IMR-90 (cell line): Measurements from ENCODE around the gene SMARCA2. TPM values are rescaled to one million over a fixed set of nuclear protein-coding genes. Genes with fewer than 3 reads are reported as not detected.

ENCODE experiments used
- ATAC-seq: fragments of 200-7000 bp; cut with Tn5 transposase; 2 replicates; pipeline ENCODE4 v1.9.1; 2020; ENCODE audit warnings: low read depth, mild to moderate bottlenecking, moderate library complexity
- BruUV-seq: library from RNA; stranded (reverse); fragments of 400-500 nt; replicated peaks from 2 replicates; lab custom pipeline; 2021; lab: Mats Ljungman, UMichigan
- CTCF ChIA-PET: fragments of 300-600 bp; formaldehyde crosslinking; extraction: SDS; loops from one replicate; lab custom pipeline; 2021; ENCODE audit warnings: antibody characterized with exemption; lab: Yijun Ruan, JAX
- POLR2A ChIA-PET: fragments of 300-600 bp; sonication (Branson Sonifier 250); formaldehyde crosslinking; loops from one replicate; lab custom pipeline; 2022; ENCODE audit warnings: antibody characterized with exemption; ENCODE audit not compliant: unreplicated experiment; lab: Charles Lee
- DNase-seq: peaks from one replicate; pipeline ENCODE4 v3.0.0; 2013
- H2AFZ ChIP-seq: replicated peaks from 2 replicates; pipeline ENCODE3; 2013; ENCODE audit warnings: low read length, mild to moderate bottlenecking; ENCODE audit not compliant: poor library complexity
- H2AK5ac ChIP-seq: 2 replicates; pipeline ENCODE4 v1.6.1; 2013; ENCODE audit warnings: low read depth, low read length, inconsistent platforms
- H2AK9ac ChIP-seq: replicated peaks from 2 replicates; pipeline ENCODE3; 2013; ENCODE audit warnings: mild to moderate bottlenecking, low read depth, low read length, moderate library complexity; ENCODE audit not compliant: poor library complexity
- H2BK120ac ChIP-seq: 2 replicates; pipeline ENCODE4 v1.6.1; 2013; ENCODE audit warnings: low read depth, low read length, inconsistent platforms
- H2BK15ac ChIP-seq: 3 replicates; pipeline ENCODE4 v1.6.1; 2013; ENCODE audit warnings: low read depth, low read length, inconsistent platforms
- H2BK20ac ChIP-seq: 2 replicates; pipeline ENCODE4 v1.6.1; 2013; ENCODE audit warnings: low read depth, mild to moderate bottlenecking, inconsistent platforms, low read length, moderate library complexity
- H2BK5ac ChIP-seq: 2 replicates; pipeline ENCODE4 v1.6.1; 2013; ENCODE audit warnings: mild to moderate bottlenecking, low read depth, low read length, inconsistent platforms; ENCODE audit not compliant: poor library complexity, severe bottlenecking
- H3K14ac ChIP-seq: replicated peaks from 2 replicates; pipeline ENCODE4 v1.6.1; 2013; ENCODE audit warnings: low read depth, low read length, inconsistent platforms
- H3K18ac ChIP-seq: 2 replicates; pipeline ENCODE4 v1.6.1; 2013; ENCODE audit warnings: low read depth, low read length, control low read depth
- H3K23ac ChIP-seq: 2 replicates; pipeline ENCODE4 v1.6.1; 2013; ENCODE audit warnings: low read depth, low read length, inconsistent platforms
- H3K27ac ChIP-seq: 2 replicates; pipeline ENCODE4 v1.5.1; 2013; ENCODE audit warnings: mild to moderate bottlenecking, control low read depth, low read length; ENCODE audit not compliant: insufficient read depth
- H3K27me3 ChIP-seq: 2 replicates; pipeline ENCODE4 v1.6.1; 2013; ENCODE audit warnings: low read length; ENCODE audit not compliant: control insufficient read depth, insufficient read depth
- H3K36me3 ChIP-seq: 2 replicates; pipeline ENCODE4 v1.6.1; 2013; ENCODE audit warnings: low read length, mixed read lengths; ENCODE audit not compliant: control insufficient read depth, insufficient read depth
- H3K4ac ChIP-seq: 2 replicates; pipeline ENCODE4 v1.6.1; 2013; ENCODE audit warnings: low read depth, low read length, inconsistent platforms
- H3K4me1 ChIP-seq: 2 replicates; pipeline ENCODE4 v1.6.1; 2013; ENCODE audit warnings: low read length, mixed read lengths; ENCODE audit not compliant: control insufficient read depth, insufficient read depth
- H3K4me2 ChIP-seq: 2 replicates; pipeline ENCODE4 v1.6.1; 2013; ENCODE audit warnings: low read depth, mild to moderate bottlenecking, control low read depth, low read length, moderate library complexity
- H3K4me3 ChIP-seq: 2 replicates; pipeline ENCODE4 v1.5.1; 2013; ENCODE audit warnings: low read depth, mild to moderate bottlenecking, control low read depth, low read length, moderate library complexity; ENCODE audit not compliant: insufficient read depth
- H3K56ac ChIP-seq: 2 replicates; pipeline ENCODE4 v1.6.1; 2013; ENCODE audit warnings: low read length, inconsistent platforms; ENCODE audit not compliant: insufficient read depth; ENCODE audit errors: extremely low read depth
- H3K79me1 ChIP-seq, 2 experiments: 2 replicates each; pipeline ENCODE4 v1.6.1; 2013; ENCODE audit warnings: low read length in 2 of 2, inconsistent platforms in 1 of 2, low read depth in 1 of 2
- H3K9ac ChIP-seq: 2 replicates; pipeline ENCODE4 v1.6.1; 2013; ENCODE audit warnings: low read depth, low read length, control low read depth
- H3K9me1 ChIP-seq: 2 replicates; pipeline ENCODE4 v1.6.1; 2013; ENCODE audit warnings: low read length, inconsistent platforms; ENCODE audit not compliant: insufficient read depth
- H3K9me3 ChIP-seq: 2 replicates; pipeline ENCODE4 v1.6.1; 2013; ENCODE audit warnings: low read length; ENCODE audit not compliant: control insufficient read depth, insufficient read depth
- H4K20me1 ChIP-seq: 2 replicates; pipeline ENCODE4 v1.6.1; 2013; ENCODE audit warnings: low read length, inconsistent platforms; ENCODE audit not compliant: insufficient read depth
- H4K5ac ChIP-seq: 2 replicates; pipeline ENCODE4 v1.6.1; 2013; ENCODE audit warnings: mild to moderate bottlenecking, low read depth, low read length, control low read depth
- H4K8ac ChIP-seq, 2 experiments: 2 replicates each; pipeline ENCODE4 v1.6.1; 2013; ENCODE audit warnings: low read depth in 2 of 2, low read length in 2 of 2, control low read depth in 1 of 2, inconsistent platforms in 1 of 2
- H4K91ac ChIP-seq: 2 replicates; pipeline ENCODE4 v1.6.1; 2013; ENCODE audit warnings: low read depth, low read length, inconsistent platforms; ENCODE audit not compliant: insufficient read depth
- BHLHE40 ChIP-seq: fragments of 150-350 bp; IDR thresholded peaks from 2 replicates; pipeline ENCODE4 v1.6.1; 2016; ENCODE audit warnings: mild to moderate bottlenecking, low read depth, low read length
- CEBPB ChIP-seq: IDR thresholded peaks from 2 replicates; pipeline ENCODE4 v1.6.1; 2012; ENCODE audit warnings: low read depth, low read length, improper control_type of control experiment
- CHD1 ChIP-seq: IDR thresholded peaks from 2 replicates; pipeline ENCODE4 v1.6.1; 2012; ENCODE audit warnings: low read depth, low read length, improper control_type of control experiment
- CTCF ChIP-seq: conservative IDR thresholded peaks from 2 replicates; pipeline ENCODE4 v1.5.1; 2012; ENCODE audit warnings: mild to moderate bottlenecking, low read depth, low read length, improper control_type of control experiment
- FOS ChIP-seq: fragments of 150-350 bp; IDR thresholded peaks from 2 replicates; pipeline ENCODE4 v1.6.1; 2016; ENCODE audit warnings: low read depth, low read length
- MAFK ChIP-seq: IDR thresholded peaks from 2 replicates; pipeline ENCODE4 v1.6.1; 2012; ENCODE audit warnings: low read depth, low read length, improper control_type of control experiment
- MAZ ChIP-seq: IDR thresholded peaks from 2 replicates; pipeline ENCODE4 v1.6.1; 2012; ENCODE audit warnings: low read depth, mild to moderate bottlenecking, low read length, improper control_type of control experiment, moderate library complexity, borderline replicate concordance
- MXI1 ChIP-seq: IDR thresholded peaks from 2 replicates; pipeline ENCODE4 v1.6.1; 2012; ENCODE audit warnings: low read depth, mild to moderate bottlenecking, low read length, moderate library complexity, borderline replicate concordance
- POLR2A ChIP-seq: IDR thresholded peaks from 2 replicates; pipeline ENCODE4 v1.6.1; 2012; ENCODE audit warnings: mild to moderate bottlenecking, low read depth, low read length
- RAD21 ChIP-seq: IDR thresholded peaks from 2 replicates; pipeline ENCODE4 v1.6.1; 2012; ENCODE audit warnings: low read length, improper control_type of control experiment
- SMC3 ChIP-seq: fragments of 150-350 bp; IDR thresholded peaks from 2 replicates; pipeline ENCODE4 v1.6.1; 2016; ENCODE audit warnings: low read depth, mild to moderate bottlenecking, antibody characterized with exemption, low read length, moderate library complexity
- WGBS, 2 experiments: methylation state at CpG; one replicate each; pipeline versions ENCODE4 v1.1.5 to v1.1.7; 2013; ENCODE audit warnings: missing lambda C conversion rate in 2 of 2; ENCODE audit not compliant: insufficient read length in 1 of 2; ENCODE audit errors: extremely low coverage in 2 of 2; 5-methylcytosine and 5-hydroxymethylcytosine counted together
- dilution Hi-C: fragments of 300-500 bp; cut with HindIII; formaldehyde crosslinking; loops from one replicate; pipeline ENCODE4 v1.14.3; 2018; ENCODE audit warnings: low sequenced_read_pairs; ENCODE audit not compliant: unreplicated experiment
- in situ Hi-C: fragments of 300-500 bp; cut with MboI; formaldehyde crosslinking; loops from 3 replicates; pipeline ENCODE4 v1.14.3; 2019; ENCODE audit warnings: low sequenced_read_pairs, inconsistent platforms, mixed read lengths
- intact Hi-C: fragments of 100-400 bp; cut with micrococcal nuclease; formaldehyde crosslinking; loops from 2 replicates; pipeline ENCODE4 v1.10.0; 2022
- polyA plus RNA-seq, 3 experiments: library from polyadenylated mRNA; depleted of rRNA; stranded (reverse); fragments of >200 nt; gene quantifications; 2 replicates each; pipeline ENCODE4 v1.2.3, GENCODE V29; 2012; ENCODE audit warnings: low replicate concordance in 1 of 3
- total RNA-seq: library from RNA; depleted of rRNA; stranded (reverse); fragments of >200 nt; gene quantifications from 2 replicates; pipeline ENCODE4 v1.2.3, GENCODE V29; 2012
- TF ChIP-seq, protein P1 (sequence below): fragments of 150-350 bp; IDR thresholded peaks from 2 replicates; pipeline ENCODE4 v1.6.1; 2016; ENCODE audit warnings: low read depth, mild to moderate bottlenecking, low read length, moderate library complexity, borderline replicate concordance
- TF ChIP-seq, protein P2 (sequence below): fragments of 150-350 bp; IDR thresholded peaks from 2 replicates; pipeline ENCODE4 v1.6.1; 2017; ENCODE audit warnings: mild to moderate bottlenecking, antibody characterized with exemption, low read length, low read depth

The SMARCA2 gene
- total and polyA plus RNA-seq, 2 of the 4 experiments (the other 2 are of a cell fraction): 25.3 to 26.7 TPM

DNA sequence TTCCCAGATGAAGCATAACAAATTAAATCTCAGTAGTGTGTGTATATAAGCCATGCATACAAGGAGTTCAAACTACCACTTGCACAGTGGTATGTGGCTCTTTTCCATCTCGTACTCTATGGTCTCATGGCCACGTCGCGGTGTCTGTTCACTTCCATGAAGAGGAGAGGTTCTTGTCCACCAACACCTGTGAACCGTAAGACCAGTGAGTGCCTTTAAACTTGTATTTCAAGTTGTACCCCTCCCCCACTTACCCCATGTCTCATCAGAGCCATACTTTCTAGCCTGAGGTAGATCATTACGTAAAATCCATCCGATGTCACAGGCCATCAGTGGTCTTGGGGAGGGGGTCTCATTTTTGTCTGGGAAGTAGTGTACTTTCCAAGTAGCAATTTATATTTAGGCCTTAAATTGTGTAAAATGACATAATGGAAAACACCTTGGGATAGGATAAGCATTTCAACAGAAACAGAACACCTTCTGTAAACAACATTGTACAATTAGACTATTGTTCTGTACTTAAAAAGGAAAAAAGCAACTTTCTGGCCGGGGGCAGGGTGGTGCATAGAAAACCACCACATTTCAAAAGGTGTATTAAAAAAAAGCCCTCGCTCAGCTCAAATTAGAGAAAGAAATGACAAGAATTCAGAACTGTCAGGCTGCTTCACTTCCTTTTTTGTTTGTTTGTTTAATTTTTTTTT, 163.0 kb downstream of the SMARCA2 start:
- H4K8ac ChIP-seq: no peak overlapping the region
- no TSS peak for BruUV-seq
- no CpG with 5 or more reads among the region's 9 CpGs for WGBS, 2 experiments
- ATAC-seq (no peak), DNase-seq (no peak)
- no peak overlapping the region for H2BK5ac ChIP-seq
- no peak overlapping the region for H4K91ac ChIP-seq
- no peak overlapping the region for H3K14ac ChIP-seq
- H3K4ac ChIP-seq: no peak overlapping the region
- H3K56ac ChIP-seq: no peak overlapping the region
- H2AK5ac ChIP-seq: no peak overlapping the region
- H4K20me1 ChIP-seq: no peaks in the 10 kb centered on the region
- no peak overlapping the region for H2BK15ac ChIP-seq
- peaks cover 3% of the 10 kb centered on the region for H3K4me1 ChIP-seq
- no peak overlapping the region for H3K23ac ChIP-seq
- in situ Hi-C loops (no loop called here), dilution Hi-C loops (no loop called here), intact Hi-C loops (no loop called here)
- H2BK20ac ChIP-seq: no peak overlapping the region
- H3K27me3 ChIP-seq: no peaks in the 10 kb centered on the region
- no peak overlapping the region for H3K4me3 ChIP-seq
- ChIA-PET POLR2A (no interaction called here), CTCF (no interaction called here)
- no peak overlapping the region for H2AK9ac ChIP-seq
- no peak overlapping the region for H2BK120ac ChIP-seq
- H3K18ac ChIP-seq: no peak overlapping the region
- H3K27ac ChIP-seq: no peak overlapping the region
- no peak for TF ChIP-seq MXI1
- no peak for TF ChIP-seq BHLHE40
- no peak for TF ChIP-seq MAFK
- TF ChIP-seq CTCF: no peak
- TF ChIP-seq, protein P1, sequence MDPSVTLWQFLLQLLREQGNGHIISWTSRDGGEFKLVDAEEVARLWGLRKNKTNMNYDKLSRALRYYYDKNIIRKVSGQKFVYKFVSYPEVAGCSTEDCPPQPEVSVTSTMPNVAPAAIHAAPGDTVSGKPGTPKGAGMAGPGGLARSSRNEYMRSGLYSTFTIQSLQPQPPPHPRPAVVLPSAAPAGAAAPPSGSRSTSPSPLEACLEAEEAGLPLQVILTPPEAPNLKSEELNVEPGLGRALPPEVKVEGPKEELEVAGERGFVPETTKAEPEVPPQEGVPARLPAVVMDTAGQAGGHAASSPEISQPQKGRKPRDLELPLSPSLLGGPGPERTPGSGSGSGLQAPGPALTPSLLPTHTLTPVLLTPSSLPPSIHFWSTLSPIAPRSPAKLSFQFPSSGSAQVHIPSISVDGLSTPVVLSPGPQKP: no peak
- TF ChIP-seq FOS: no peak
- TF ChIP-seq CEBPB: no peak
- no peak for TF ChIP-seq MAZ
- TF ChIP-seq RAD21: no peak
- TF ChIP-seq CHD1: no peak
- TF ChIP-seq, protein P2, sequence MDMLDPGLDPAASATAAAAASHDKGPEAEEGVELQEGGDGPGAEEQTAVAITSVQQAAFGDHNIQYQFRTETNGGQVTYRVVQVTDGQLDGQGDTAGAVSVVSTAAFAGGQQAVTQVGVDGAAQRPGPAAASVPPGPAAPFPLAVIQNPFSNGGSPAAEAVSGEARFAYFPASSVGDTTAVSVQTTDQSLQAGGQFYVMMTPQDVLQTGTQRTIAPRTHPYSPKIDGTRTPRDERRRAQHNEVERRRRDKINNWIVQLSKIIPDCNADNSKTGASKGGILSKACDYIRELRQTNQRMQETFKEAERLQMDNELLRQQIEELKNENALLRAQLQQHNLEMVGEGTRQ: no peak
- TF ChIP-seq SMC3: no peak
- TF ChIP-seq POLR2A: no peak
- H3K9ac ChIP-seq: no peak overlapping the region
- no peak overlapping the region for H2AFZ ChIP-seq
- no peak overlapping the region for H4K5ac ChIP-seq
- no peaks in the 10 kb centered on the region for H3K9me3 ChIP-seq
- H3K36me3 ChIP-seq: no peaks in the 10 kb centered on the region; the same call in 1 of the 2 replicates
- peaks cover 0 to 3% of the 10 kb centered on the region in 2 experiments; a peak in 1 of 4 replicates for H3K79me1 ChIP-seq
- no peak overlapping the region for H3K4me2 ChIP-seq
- no peaks in the 10 kb centered on the region; the same call in none of the 2 replicates for H3K9me1 ChIP-seq
